H9 (cell line): Measurements from ENCODE around the gene ABCC2. TPM values are rescaled to one million over a fixed set of nuclear protein-coding genes. Genes with fewer than 3 reads are reported as not detected.

ENCODE experiments used
- DNase-seq: peaks from one replicate; pipeline ENCODE4 v3.0.0-alpha.2; 2017
- H2AFZ ChIP-seq: one replicate; pipeline ENCODE4 v1.6.1; 2013; ENCODE audit warnings: mild to moderate bottlenecking, low read length, control low read depth, moderate library complexity
- H2AK5ac ChIP-seq: 2 replicates; pipeline ENCODE4 v1.6.1; 2013; ENCODE audit warnings: low read length, control low read depth, mixed read lengths; ENCODE audit not compliant: insufficient read length
- H2BK120ac ChIP-seq: one replicate; pipeline ENCODE4 v1.6.1; 2013; ENCODE audit warnings: low read depth, mild to moderate bottlenecking, low read length, control low read depth, inconsistent platforms; ENCODE audit not compliant: poor library complexity, severe bottlenecking
- H2BK12ac ChIP-seq: 2 replicates; pipeline ENCODE4 v1.6.1; 2013; ENCODE audit warnings: low read length, control low read depth, mixed read lengths, low read depth; ENCODE audit not compliant: insufficient read length
- H2BK15ac ChIP-seq: 2 replicates; pipeline ENCODE4 v1.6.1; 2013; ENCODE audit warnings: low read depth, low read length, control low read depth
- H2BK20ac ChIP-seq: one replicate; pipeline ENCODE4 v1.6.1; 2013; ENCODE audit warnings: low read depth, mild to moderate bottlenecking, low read length, control low read depth, inconsistent platforms; ENCODE audit not compliant: poor library complexity, severe bottlenecking
- H2BK5ac ChIP-seq: 2 replicates; pipeline ENCODE4 v1.6.1; 2013; ENCODE audit warnings: low read length, control low read depth, mixed read lengths; ENCODE audit not compliant: insufficient read length
- H3K14ac ChIP-seq: 2 replicates; pipeline ENCODE4 v1.6.1; 2013; ENCODE audit warnings: low read length, control low read depth; ENCODE audit not compliant: insufficient read depth
- H3K18ac ChIP-seq: 2 replicates; pipeline ENCODE4 v1.6.1; 2013; ENCODE audit warnings: low read depth, mild to moderate bottlenecking, mixed read lengths, low read length, control low read depth; ENCODE audit not compliant: insufficient read length
- H3K23ac ChIP-seq: 2 replicates; pipeline ENCODE4 v1.6.1; 2013; ENCODE audit warnings: low read length, control low read depth, mixed read lengths, low read depth; ENCODE audit not compliant: insufficient read length
- H3K23me2 ChIP-seq: 2 replicates; pipeline ENCODE4 v1.6.1; 2013; ENCODE audit warnings: low read depth, mild to moderate bottlenecking, mixed read lengths, low read length, control low read depth; ENCODE audit not compliant: insufficient read length, poor library complexity, severe bottlenecking
- H3K27ac ChIP-seq: 2 replicates; pipeline ENCODE4 v1.5.1; 2013; ENCODE audit warnings: low read length, control low read depth, mixed read lengths, low read depth; ENCODE audit not compliant: insufficient read length
- H3K27me3 ChIP-seq: 2 replicates; pipeline ENCODE4 v1.6.1; 2013; ENCODE audit warnings: low read length, control low read depth, inconsistent platforms; ENCODE audit not compliant: insufficient read depth
- H3K4ac ChIP-seq: 2 replicates; pipeline ENCODE4 v1.6.1; 2013; ENCODE audit warnings: low read depth, mild to moderate bottlenecking, control low read depth, inconsistent platforms, low read length, moderate library complexity
- H3K4me1 ChIP-seq: 2 replicates; pipeline ENCODE4 v1.6.1; 2013; ENCODE audit warnings: low read length, control low read depth, inconsistent platforms; ENCODE audit not compliant: insufficient read depth
- H3K4me2 ChIP-seq: 2 replicates; pipeline ENCODE4 v1.6.1; 2013; ENCODE audit warnings: low read length, control low read depth, mixed read lengths; ENCODE audit not compliant: insufficient read length, insufficient read depth
- H3K56ac ChIP-seq: 2 replicates; pipeline ENCODE4 v1.6.1; 2013; ENCODE audit warnings: low read depth, mild to moderate bottlenecking, mixed read lengths, low read length, control low read depth; ENCODE audit not compliant: insufficient read length
- H3K79me1 ChIP-seq: 2 replicates; pipeline ENCODE4 v1.6.1; 2013; ENCODE audit warnings: low read depth, mild to moderate bottlenecking, moderate library complexity, low read length, control low read depth, inconsistent platforms; ENCODE audit not compliant: insufficient read depth, poor library complexity, severe bottlenecking
- H3K79me2 ChIP-seq: 2 replicates; pipeline ENCODE4 v1.6.1; 2013; ENCODE audit warnings: low read length, control low read depth, inconsistent platforms; ENCODE audit not compliant: insufficient read depth
- H3K9ac ChIP-seq: 2 replicates; pipeline ENCODE4 v1.6.1; 2013; ENCODE audit warnings: low read length, control low read depth, mixed read lengths; ENCODE audit not compliant: insufficient read length; ENCODE audit errors: extremely low read depth
- H3K9me3 ChIP-seq: one replicate; pipeline ENCODE4 v1.6.1; 2013; ENCODE audit warnings: low read depth, low read length, inconsistent platforms; ENCODE audit not compliant: control insufficient read depth
- H3T11ph ChIP-seq: one replicate; pipeline ENCODE4 v1.6.1; 2013; ENCODE audit warnings: mild to moderate bottlenecking, low read length, control low read depth, inconsistent platforms
- H4K20me1 ChIP-seq: one replicate; pipeline ENCODE4 v1.6.1; 2013; ENCODE audit not compliant: control insufficient read depth, insufficient read length, insufficient read depth
- H4K5ac ChIP-seq: 2 replicates; pipeline ENCODE4 v1.6.1; 2013; ENCODE audit warnings: low read depth, mild to moderate bottlenecking, mixed read lengths, low read length, control low read depth; ENCODE audit not compliant: insufficient read length
- H4K8ac ChIP-seq: replicated peaks from 2 replicates; pipeline ENCODE4 v1.6.1; 2013; ENCODE audit warnings: low read length, control low read depth, mixed read lengths, low read depth; ENCODE audit not compliant: insufficient read length
- H4K91ac ChIP-seq: 2 replicates; pipeline ENCODE4 v1.6.1; 2013; ENCODE audit warnings: low read depth, mild to moderate bottlenecking, moderate library complexity, mixed read lengths, low read length, control low read depth; ENCODE audit not compliant: insufficient read length
- H3K27ac Mint-ChIP-seq, 3 experiments: 2 replicates in 2 of 3; 3 replicates in 1 of 3; pipeline ENCODE4 v1.8.0; 2020 to 2021; ENCODE audit warnings: mixed read lengths in 3 of 3, mild to moderate bottlenecking in 1 of 3, moderate library complexity in 1 of 3
- H3K27me3 Mint-ChIP-seq: 2 replicates; pipeline ENCODE4 v1.8.0; 2021; ENCODE audit warnings: low read depth, mild to moderate bottlenecking, moderate library complexity, mixed read lengths
- H3K36me3 Mint-ChIP-seq, 3 experiments: 2 replicates in 2 of 3; 3 replicates in 1 of 3; pipeline ENCODE4 v1.8.0; 2020 to 2021; ENCODE audit warnings: low read depth in 3 of 3, mixed read lengths in 3 of 3; ENCODE audit not compliant: insufficient read depth in 1 of 3
- H3K4me1 Mint-ChIP-seq, 2 experiments: 2 replicates each; pipeline ENCODE4 v1.8.0; 2020; ENCODE audit warnings: mixed read lengths in 2 of 2
- H3K4me3 Mint-ChIP-seq, 2 experiments: 2 replicates in 1 of 2; 3 replicates in 1 of 2; pipeline ENCODE4 v1.8.0; 2020 to 2021; ENCODE audit warnings: mild to moderate bottlenecking in 2 of 2, mixed read lengths in 2 of 2, moderate library complexity in 1 of 2
- H3K9me3 Mint-ChIP-seq, 2 experiments: 2 replicates in 1 of 2; 3 replicates in 1 of 2; pipeline ENCODE4 v1.8.0; 2020; ENCODE audit warnings: mild to moderate bottlenecking in 2 of 2, mixed read lengths in 2 of 2, moderate library complexity in 1 of 2
- CTCF ChIP-seq: fragments of 200-600 bp; sonication (generic); conservative IDR thresholded peaks from 3 replicates; pipeline ENCODE4 v1.8.0; 2021; ENCODE audit warnings: antibody characterized with exemption, mild to moderate bottlenecking
- WGBS: extraction: QIAGEN DNeasy Blood & Tissue Kit; methylation state at CpG from one replicate; pipeline ENCODE4 v1.1.7; 2013; ENCODE audit warnings: missing lambda C conversion rate, low lambda C conversion rate, mixed read lengths; ENCODE audit not compliant: insufficient read length; ENCODE audit errors: extremely low coverage; 5-methylcytosine and 5-hydroxymethylcytosine counted together
- total RNA-seq: library from RNA; stranded (reverse); gene quantifications from 2 replicates; pipeline ENCODE4 v1.2.1, GENCODE V29; 2021

ABCC2 gene
- total RNA-seq, 1 experiment from 2014 or later: 0.68 TPM

DNA sequence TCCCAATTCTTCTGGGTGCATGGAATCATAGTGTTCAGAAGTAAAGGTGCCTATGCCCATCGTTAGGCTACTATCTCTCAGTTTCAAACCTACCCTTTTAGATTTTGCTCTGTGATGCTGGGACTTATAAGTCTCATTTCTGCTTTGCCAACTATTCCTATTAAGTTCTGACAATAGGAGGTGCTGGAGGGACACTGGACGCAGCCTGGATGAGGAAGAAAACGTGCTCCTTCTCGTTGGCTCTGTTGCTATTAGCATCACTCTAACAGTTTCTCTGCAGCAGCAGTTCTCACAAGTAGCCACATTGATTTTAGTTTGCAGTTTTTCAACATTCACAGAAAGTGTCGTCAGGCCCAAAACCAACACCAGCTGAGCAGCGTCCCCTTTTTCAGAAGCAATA, 72.4 kb downstream of the ABCC2 start:
- Histone ChIP-seq H2BK120ac (no peak overlapping the region), H3K56ac (no peak overlapping the region), H4K8ac (no peak overlapping the region), H4K91ac (no peak overlapping the region), H3K4ac (no peak overlapping the region), H3K27me3 (no peaks in the 10 kb centered on the region; the same call in 1 of the 2 replicates), H3K9me3 (no peaks in the 10 kb centered on the region), H3K79me2 (no peaks in the 10 kb centered on the region), H2BK5ac (no peak overlapping the region), H2AK5ac (no peak overlapping the region), H3K23me2 (no peaks in the 10 kb centered on the region), H4K5ac (no peak overlapping the region), H3K18ac (no peak overlapping the region), H3K14ac (no peak overlapping the region), H3K79me1 (no peaks in the 10 kb centered on the region), H2AFZ (no peak overlapping the region), H2BK12ac (no peak overlapping the region), H3K9ac (no peak overlapping the region), H3K27ac (no peak overlapping the region), H3T11ph (no peak overlapping the region), H2BK20ac (no peak overlapping the region), H3K4me2 (no peak overlapping the region), H4K20me1 (no peaks in the 10 kb centered on the region), H3K4me1 (peaks cover 7% of the 10 kb centered on the region), H2BK15ac (no peak overlapping the region), H3K23ac (no peak overlapping the region)
- DNase-seq: no peak
- peak; percentile 49 for TF ChIP-seq CTCF
- Mint-ChIP-seq H3K4me1 (peaks cover 32 to 41% of the 10 kb centered on the region in 2 experiments), H3K36me3 (no peaks in the 10 kb centered on the region), H3K27me3 (peaks cover 1% of the 10 kb centered on the region; the same call in 1 of the 2 replicates), H3K4me3 (no peak overlapping the region), H3K27ac (peak overlapping the region in 1 of 3 experiments; percentile 19; a peak in 2 of 7 replicates), H3K9me3 (no peaks in the 10 kb centered on the region)
- WGBS: no CpG with 5 or more reads among the region's 6 CpGs
